ENCODE results near the gene TMEM140.
"Not testable (repeated sequence)": the region's sequence is repeated elsewhere in the genome, so short reads cannot be mapped to it uniquely, and the experiment has no call there.

The TMEM140 gene

DNA sequence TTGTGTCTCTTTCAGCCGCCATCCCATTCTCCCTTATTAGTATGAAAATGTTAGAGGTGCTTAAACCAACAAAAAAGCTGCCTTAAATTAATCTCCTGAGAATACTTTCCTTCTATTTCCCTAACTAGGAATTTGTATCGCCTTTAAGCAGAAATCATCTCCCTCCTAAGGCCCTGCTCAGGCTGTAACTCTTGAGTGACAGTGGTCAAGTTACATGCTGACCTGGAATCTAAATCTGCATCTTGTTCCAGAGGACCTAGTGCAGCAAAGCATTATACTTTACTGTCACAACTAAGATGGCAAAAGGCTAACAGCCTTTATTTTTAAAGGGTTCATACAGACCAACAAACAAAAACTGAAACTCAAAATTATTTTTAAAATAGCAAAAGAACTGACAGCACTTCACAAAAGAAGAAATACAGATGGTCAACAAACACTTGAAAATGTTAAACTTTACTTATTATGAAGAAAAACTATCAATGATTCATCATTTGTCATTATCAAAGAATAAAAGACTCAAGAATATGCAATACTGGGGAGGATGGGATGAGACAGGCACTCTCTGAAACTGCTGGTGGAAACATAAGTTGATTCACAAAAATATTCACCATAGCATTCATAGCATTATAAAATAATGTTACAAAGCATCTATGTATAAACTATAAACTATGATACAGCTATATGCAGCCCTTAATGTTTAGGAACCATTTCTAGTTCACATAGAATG is 11.7 kb downstream of the TMEM140 start:
- no peak for DNase-seq

DNA sequence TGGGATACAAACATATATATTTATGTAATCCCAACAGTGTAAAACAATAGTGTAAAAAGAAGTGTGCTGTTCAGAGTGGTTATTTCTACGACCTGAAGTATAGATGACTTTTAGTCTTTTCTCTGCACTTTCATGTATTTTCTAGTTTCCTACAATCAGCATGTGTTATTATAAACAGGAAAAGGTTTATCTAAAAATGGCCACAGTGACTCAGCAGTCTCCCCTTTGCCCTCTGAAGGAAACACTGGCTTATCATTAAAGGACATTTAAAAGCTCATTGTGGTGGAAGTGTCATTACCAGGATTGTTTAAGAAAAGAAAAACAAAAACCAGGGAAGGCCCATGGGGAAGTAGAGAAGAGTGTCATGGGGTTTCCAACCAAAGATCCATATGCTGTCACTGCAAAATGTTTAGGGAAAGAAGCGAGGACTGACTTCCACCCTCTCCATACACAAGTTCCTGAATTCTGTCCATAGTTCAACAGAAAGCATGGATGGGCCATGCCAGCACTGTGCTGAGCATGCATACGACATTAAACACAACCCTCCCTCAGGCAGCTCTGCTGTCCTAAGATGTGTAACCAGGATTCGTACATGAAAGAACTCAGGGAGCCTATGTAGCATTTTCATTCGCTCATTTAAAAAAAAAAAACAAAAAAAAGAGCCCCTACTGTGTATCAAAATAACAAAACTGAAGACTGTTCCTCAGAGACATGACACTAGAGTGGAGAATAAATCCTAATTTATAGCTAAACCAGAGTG is 12.4 kb downstream of the TMEM140 start:
- no peak for DNase-seq

DNA sequence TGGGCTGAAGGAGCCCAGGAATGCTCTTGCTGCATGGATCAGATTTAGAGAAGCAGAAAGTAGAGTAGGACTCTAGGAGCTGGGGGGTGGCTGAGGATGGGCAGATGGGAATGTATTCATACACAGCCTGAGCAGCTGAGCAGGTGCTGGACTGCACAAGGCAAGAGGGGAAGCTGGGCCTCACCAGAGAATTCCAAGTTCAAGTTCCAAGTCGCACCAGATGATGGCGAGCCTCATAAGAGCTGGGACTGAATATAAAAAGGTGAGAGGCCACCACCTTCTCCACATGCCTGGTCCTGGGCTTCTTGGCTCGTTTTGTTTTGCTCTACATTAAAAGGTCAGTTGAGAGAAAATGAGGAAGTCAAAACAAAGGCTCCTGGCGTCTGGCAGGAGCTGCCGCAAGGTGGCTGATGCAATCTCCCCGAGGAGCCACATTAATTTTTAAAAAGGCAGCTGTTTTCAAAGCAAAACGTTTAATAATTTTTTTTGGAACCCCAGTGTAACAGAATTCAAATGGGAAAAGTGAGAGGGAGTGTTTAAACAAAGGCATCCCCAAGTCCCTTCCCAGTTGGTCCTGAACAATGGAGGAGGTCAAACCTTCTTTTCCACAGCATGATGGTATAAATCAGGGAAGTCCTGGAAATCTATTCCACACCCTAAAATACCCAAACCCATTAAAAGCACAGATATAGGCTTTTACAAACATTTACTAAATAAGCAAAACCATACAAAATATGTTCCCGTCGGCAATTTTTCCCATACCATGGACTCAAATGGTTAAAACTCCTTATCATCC is 13.2 kb downstream of the TMEM140 start:
- no peak for DNase-seq

GRCh38 chr7:135161669-135162068 is 13.8 kb downstream of the TMEM140 start:
- no peak for DNase-seq

DNA sequence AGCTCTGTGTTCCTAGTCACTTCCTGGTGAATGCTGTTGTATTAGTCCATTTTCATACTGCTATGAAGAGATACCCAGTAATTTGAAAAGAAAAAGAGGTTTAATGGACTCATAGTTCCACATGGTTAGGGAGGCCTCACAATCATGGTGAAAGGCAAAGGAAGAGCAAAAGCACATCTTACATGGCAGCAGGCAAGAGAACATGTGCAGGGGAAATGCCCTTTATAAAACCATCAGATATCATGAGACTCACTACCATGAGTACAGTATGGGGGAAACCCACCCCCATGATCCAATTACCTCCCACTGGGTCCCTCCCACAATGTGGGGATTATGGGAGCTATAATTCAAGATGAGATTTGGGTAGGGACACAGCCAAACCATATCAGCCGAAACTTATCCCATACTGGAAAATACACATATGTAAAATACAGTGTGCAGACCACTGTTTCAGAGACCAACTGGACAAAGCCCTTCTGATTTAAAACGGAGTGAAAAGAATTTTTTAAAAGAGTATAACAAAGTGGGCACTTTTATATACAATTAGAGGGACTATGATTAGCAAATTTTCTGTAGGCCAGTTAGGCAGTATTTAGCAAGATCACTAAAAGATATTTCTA is 14.6 kb downstream of the TMEM140 start:
- DNase-seq = no peak

GRCh38 chr7:135164357-135165061 is 16.6 kb downstream of the TMEM140 start:
- DNase-seq = no peak

DNA sequence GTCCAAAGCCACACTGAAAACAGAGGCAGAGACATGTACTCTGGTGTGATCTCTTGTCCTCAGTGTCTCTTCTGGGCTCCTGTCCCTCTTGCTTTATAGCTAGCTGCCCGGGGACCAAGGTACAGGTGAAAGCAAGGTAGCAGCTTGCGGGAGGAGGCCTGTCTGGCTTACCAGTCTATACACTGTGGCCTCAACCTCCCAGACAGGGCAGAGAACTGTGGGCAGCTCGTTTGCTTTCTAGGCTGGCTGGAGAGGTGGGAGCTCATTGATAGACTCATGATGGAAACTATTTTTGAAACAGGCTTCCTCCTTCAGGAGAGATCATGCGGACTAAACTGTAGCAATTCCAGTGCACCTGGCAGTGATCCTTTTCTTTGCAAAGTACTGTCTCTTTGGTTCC is 18.0 kb downstream of the TMEM140 start:
- DNase-seq = no peak

GRCh38 chr7:135166338-135166990 is 18.6 kb downstream of the TMEM140 start:
- no peak for DNase-seq

DNA sequence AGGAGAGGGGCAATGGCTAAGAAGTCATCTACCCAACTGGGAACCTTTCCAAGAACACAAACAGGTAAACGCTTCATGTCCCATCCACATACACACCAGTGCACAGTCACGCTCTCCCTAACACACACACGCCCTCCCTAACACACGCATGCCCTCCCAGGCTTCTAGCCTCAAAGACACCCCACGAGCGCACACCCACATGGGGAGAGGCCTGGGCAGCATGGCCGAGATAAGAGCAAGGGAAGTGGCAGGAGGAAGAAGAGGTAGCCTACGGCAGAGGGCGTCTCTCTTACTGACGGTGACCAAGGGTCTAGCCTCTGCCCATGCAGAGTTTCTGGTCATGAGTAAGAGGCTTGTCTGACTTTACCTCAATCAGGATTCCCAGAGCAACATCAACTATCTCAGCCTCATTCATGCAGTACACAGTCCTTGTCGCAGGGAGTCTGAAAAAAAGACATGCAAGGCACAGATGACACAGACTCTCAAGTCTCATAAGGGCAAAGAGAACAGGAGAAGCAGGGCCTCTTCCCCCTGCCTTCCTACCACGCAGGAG is 19.6 kb downstream of the TMEM140 start:
- no peak for DNase-seq

DNA sequence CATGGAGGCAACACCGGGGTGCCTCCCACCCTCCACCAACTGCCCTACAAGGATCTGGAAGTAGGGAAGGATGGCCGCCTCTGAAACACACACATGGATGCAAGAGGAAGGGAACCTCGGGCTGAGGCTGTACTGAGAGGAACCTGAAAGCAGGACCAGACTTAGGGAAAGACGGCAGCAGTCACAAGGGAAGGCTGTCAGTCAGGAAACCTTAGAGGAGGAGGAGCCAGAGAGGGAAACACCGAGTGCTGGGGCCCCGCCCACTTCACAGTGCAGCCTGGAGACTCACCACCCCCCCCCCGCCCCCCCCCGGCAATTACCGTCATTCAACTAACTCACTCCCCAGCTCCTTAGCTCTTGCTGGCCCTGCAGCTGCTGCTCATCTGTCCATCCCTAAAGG is 20.1 kb downstream of the TMEM140 start:
- no peak for DNase-seq

DNA sequence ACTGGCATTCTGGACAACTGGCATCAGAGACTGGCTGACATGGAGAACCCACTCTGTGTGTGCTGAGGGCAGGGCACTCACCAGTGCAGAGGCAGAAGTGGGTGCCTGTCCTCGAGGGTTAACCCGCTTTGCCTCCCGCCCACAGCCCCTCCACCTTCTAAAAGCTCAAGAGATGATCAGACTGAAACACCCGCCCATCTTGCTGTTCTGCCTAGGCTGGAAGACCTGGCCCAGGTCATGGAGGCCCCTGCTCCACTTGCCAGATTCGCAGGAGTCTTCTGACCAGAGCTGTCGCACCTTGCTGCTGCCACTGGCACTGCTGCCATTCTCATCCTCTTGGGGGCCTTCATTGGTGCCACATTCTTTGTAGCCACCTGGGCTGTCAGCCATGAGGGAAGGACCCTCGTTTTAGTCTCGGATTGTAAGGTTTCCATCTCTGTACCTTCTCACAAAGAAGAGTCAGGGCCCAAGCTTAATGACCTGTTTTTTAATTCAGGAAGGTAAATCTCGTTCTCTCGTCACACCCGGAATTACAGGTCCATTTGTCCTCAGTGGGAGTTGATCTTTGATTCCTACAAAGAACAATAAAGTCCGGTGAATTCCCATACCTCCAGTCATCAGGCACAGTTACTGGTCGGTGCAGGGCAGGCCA is 20.7 kb downstream of the TMEM140 start:
- DNase-seq = no peak

DNA sequence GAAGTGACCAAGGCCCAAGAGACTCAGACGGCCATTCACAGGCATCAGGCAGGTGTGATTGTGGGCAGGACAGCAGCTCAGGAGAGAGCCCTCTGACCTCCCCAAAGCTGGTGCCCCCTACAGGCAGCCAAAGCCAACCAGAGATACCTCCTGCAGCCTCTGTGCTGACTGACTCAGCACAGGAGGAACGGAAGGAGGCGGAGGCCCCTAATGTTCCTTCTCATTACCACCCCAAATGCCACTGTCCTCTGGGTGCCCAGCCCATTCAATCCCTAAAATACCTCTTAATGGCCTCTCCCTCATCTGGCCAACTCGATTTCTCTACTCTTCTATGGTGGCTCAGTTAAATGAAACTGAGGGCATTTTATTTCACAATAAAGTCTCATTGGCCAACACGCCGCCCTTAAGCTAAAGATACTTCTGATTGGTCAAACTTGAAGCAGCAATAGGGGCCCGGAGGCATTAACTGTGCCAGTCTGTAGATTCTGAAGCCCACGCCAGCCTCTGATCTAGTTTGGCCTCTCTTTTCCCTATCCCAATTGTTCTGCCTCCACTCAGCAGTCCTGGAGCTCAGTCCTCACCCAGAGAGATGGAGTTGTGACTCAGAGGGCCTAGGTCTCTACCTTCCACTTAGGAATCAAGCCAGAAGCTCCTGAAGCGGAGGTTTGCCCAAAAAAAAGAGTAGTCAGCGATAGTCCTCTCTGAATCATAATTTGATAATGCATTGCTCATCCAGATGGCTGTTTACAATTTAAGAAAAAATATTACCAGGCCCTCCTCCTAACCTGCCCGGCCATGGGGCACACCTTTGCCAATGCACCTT is 21.5 kb downstream of the TMEM140 start:
- no peak for DNase-seq

DNA sequence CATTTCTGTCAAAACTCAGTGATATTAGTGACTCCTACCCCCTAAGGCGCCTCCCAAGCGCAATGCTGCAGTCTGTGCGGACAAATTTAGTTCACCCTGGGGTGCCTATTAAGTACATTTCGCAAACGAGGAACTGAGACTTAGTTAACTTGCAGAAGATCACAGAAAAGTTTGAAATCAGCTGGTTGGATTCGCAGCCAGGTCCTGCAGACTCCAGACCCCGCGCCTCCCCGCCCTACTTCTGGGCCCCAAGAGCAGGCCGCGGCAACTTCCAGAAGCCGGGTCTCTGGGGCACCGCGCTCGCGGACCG is 22.0 kb downstream of the TMEM140 start:
- no peak for DNase-seq

GRCh38 chr7:135170274-135170997 is 22.6 kb downstream of the TMEM140 start, which contains the start of gene CYREN:
Gene CYREN, minus strand, starts transcription at chr7:135170707. Its CDS starts 1,785 bp downstream, at chr7:135168922.
- DNase-seq = peak; percentile 95

DNA sequence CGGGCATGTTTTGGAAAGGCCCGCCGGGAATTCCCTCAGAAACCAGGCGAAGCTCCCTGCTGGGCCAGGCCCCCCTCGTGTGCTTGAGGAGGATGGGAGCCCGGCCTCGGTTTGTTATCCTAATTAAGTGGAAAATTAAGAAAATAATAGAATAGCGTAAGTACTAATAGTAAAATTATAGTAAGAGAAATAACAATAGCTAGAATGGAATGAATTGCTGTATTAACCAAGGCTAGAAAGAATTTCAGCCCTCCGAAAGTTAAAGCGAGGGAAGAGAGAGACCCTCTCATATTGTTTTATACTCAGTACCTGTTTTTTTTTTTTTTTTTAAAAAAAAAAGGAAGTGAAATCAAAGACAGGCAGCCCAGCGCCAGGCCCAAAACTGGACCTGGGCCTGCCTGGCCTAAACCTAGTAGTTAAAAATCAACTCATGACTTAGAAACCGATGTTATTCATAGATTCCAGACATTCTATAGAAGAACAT is 23.2 kb downstream of the TMEM140 start:
- not testable (repeated sequence) for DNase-seq

DNA sequence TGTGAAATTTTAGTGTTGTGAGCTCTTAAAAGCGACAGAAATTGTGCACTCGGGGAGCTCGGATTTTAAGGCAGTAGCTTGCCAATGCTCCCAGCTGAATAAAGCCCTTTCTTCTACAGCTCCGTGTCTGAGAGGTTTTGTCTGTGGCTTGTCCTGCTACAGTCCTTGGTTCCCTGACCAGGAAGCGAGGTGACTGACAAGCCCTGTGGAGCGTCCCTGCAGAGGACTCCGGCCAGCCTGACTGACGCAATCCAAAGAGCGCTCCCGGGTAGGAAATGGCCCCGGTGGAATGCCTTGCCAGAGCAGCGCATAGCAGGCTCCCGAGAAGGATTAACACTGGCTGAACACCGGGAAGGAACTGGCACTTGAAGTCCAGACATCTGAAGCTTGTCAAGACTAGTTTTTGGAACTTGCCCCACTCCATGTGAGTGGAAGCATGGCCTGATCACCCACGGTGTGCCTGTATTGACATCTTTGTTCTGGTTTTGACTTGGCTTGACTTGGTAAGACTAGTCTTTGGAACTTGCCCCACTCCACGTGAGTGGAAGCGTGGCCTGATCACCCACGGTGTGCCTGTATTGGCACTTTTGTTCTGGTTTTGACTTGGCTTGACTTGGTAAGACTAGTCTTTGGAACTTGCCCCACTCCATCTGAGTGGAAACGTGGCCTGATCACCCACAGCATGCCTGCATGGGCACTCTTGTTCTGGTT is 23.9 kb downstream of the TMEM140 start:
- DNase-seq = not testable (repeated sequence)

DNA sequence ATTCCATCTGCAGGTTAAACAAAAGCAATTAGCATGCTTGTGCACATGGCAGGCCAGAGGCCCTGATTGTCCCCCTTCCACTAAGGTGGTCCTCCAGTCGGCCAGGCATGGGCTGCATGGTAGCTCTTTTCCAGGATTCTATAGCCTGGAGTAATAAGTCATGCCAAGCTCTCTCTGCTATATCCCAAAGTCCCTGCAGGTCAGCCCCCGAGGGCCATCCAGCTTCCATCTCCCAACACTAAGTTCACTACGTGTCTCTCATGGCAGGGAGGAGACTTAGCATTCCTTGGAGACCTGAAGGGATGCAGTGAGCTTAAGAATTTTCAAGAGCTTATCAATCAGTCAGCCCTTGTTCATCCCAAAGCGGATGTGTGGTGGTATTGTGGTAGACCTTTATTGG is 26.0 kb downstream of the TMEM140 start:
- DNase-seq = not testable (repeated sequence)

GRCh38 chr7:135174941-135175340 is 27.1 kb downstream of the TMEM140 start:
- DNase-seq = no peak

- no peak for DNase-seq
Measured at GRCh38 chr7:135175931-135176330, 28.1 kb downstream of the TMEM140 start.

All from NCI-H1092 treated with DMSO at 0.1 percent for 48 hours (cell line).